ENCODE results near the gene POLR2I.

DNA sequence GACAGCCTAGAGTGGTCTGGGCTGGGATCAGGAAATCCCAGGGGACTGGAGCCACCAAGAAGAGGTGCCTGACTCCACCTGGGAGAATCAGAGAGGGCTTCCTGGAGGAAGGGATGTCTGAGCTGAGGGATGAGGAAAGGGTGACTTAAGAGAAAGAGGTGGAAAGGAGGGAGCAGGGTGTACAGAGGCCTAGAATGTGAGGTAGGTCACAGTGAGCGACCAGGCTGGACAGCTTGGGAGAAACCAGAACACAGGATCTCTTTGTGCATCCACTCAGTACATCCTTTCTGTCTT is 1.6 kb upstream of the POLR2I start:
- TF ChIP-seq ADNP (CRISPR knock-in tag; IDR thresholded peaks at IDR 0.05): no peak
- TF ChIP-seq, protein P1, sequence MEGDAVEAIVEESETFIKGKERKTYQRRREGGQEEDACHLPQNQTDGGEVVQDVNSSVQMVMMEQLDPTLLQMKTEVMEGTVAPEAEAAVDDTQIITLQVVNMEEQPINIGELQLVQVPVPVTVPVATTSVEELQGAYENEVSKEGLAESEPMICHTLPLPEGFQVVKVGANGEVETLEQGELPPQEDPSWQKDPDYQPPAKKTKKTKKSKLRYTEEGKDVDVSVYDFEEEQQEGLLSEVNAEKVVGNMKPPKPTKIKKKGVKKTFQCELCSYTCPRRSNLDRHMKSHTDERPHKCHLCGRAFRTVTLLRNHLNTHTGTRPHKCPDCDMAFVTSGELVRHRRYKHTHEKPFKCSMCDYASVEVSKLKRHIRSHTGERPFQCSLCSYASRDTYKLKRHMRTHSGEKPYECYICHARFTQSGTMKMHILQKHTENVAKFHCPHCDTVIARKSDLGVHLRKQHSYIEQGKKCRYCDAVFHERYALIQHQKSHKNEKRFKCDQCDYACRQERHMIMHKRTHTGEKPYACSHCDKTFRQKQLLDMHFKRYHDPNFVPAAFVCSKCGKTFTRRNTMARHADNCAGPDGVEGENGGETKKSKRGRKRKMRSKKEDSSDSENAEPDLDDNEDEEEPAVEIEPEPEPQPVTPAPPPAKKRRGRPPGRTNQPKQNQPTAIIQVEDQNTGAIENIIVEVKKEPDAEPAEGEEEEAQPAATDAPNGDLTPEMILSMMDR (CRISPR knock-in tag; IDR thresholded peaks at IDR 0.05): no peak
- TF ChIP-seq POLR2AphosphoS2 (IDR thresholded peaks at IDR 0.05; ENCODE audit: low read depth, low read length): no peak
- TF ChIP-seq, protein P2, sequence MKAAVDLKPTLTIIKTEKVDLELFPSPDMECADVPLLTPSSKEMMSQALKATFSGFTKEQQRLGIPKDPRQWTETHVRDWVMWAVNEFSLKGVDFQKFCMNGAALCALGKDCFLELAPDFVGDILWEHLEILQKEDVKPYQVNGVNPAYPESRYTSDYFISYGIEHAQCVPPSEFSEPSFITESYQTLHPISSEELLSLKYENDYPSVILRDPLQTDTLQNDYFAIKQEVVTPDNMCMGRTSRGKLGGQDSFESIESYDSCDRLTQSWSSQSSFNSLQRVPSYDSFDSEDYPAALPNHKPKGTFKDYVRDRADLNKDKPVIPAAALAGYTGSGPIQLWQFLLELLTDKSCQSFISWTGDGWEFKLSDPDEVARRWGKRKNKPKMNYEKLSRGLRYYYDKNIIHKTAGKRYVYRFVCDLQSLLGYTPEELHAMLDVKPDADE (CRISPR knock-in tag; IDR thresholded peaks at IDR 0.05): no peak
- TF ChIP-seq PHB2 (IDR thresholded peaks at IDR 0.05; ENCODE audit: partially characterized antibody): no peak
- TF ChIP-seq, protein P3, sequence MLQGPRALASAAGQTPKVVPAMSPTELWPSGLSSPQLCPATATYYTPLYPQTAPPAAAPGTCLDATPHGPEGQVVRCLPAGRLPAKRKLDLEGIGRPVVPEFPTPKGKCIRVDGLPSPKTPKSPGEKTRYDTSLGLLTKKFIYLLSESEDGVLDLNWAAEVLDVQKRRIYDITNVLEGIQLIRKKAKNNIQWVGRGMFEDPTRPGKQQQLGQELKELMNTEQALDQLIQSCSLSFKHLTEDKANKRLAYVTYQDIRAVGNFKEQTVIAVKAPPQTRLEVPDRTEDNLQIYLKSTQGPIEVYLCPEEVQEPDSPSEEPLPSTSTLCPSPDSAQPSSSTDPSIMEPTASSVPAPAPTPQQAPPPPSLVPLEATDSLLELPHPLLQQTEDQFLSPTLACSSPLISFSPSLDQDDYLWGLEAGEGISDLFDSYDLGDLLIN (CRISPR knock-in tag; IDR thresholded peaks at IDR 0.05; ENCODE audit: borderline replicate concordance): no peak
- no peak for TF ChIP-seq HDAC6 (IDR thresholded peaks at IDR 0.05; ENCODE audit: low read depth, low read length)
